HepG2 (cell line): ENCODE data around the gene ABHD1. TPM values are rescaled to one million over a fixed set of nuclear protein-coding genes. Genes with fewer than 3 reads are reported as not detected.

Experiments used
- BATF2 ChIP-seq: sonication (generic); formaldehyde crosslinking; IDR thresholded peaks from 2 replicates; pipeline ENCODE4 v1.8.0; 2022; ENCODE audit warnings: mild to moderate bottlenecking, missing genetic modification reagents, moderate library complexity
- FOSL2 ChIP-seq: sonication (generic); formaldehyde crosslinking; IDR thresholded peaks from 2 replicates; pipeline ENCODE4 v1.4.0; 2020; ENCODE audit warnings: missing genetic modification reagents
- FOXP4 ChIP-seq: sonication (generic); formaldehyde crosslinking; IDR thresholded peaks from 2 replicates; pipeline ENCODE4 v1.4.0; 2020; ENCODE audit warnings: missing genetic modification reagents
- GFI1 ChIP-seq: sonication (generic); formaldehyde crosslinking; IDR thresholded peaks from 2 replicates; pipeline ENCODE4 v1.5.0; 2020; ENCODE audit warnings: missing genetic modification reagents, mild to moderate bottlenecking, borderline replicate concordance
- GMEB2 ChIP-seq: IDR thresholded peaks from 2 replicates; pipeline ENCODE4 v1.6.1; 2016; ENCODE audit warnings: missing biosample characterization, missing genetic modification reagents, low read depth
- HNRNPUL1 ChIP-seq: fragments of 200-400 bp; formaldehyde crosslinking; IDR thresholded peaks from 2 replicates; pipeline ENCODE4 v1.6.1; 2017; ENCODE audit warnings: low read depth, mild to moderate bottlenecking, low read length, moderate library complexity
- KAT7 ChIP-seq: IDR thresholded peaks from 2 replicates; pipeline ENCODE4 v1.6.1; 2018; ENCODE audit warnings: borderline replicate concordance, missing compliant biosample characterization
- KLF15 ChIP-seq: sonication (generic); formaldehyde crosslinking; IDR thresholded peaks from 2 replicates; pipeline ENCODE4 v1.8.1; 2023; ENCODE audit warnings: borderline replicate concordance, mild to moderate bottlenecking, inconsistent platforms, missing genetic modification reagents, mixed read lengths
- MED8 ChIP-seq: sonication (generic); formaldehyde crosslinking; IDR thresholded peaks from 2 replicates; pipeline ENCODE4 v1.8.1; 2023; ENCODE audit warnings: mild to moderate bottlenecking, missing genetic modification reagents; ENCODE audit not compliant: insufficient replicate concordance
- PAF1 ChIP-seq: IDR thresholded peaks from 2 replicates; pipeline ENCODE4 v1.6.1; 2016; ENCODE audit warnings: missing genetic modification reagents, missing compliant biosample characterization
- RBM39 ChIP-seq: fragments of 200-400 bp; formaldehyde crosslinking; IDR thresholded peaks from one replicate; pipeline ENCODE4 v1.6.1; 2018; ENCODE audit warnings: antibody characterized with exemption, mild to moderate bottlenecking, low read depth, low read length; ENCODE audit not compliant: poor library complexity, severe bottlenecking
- SCMH1 ChIP-seq: sonication (generic); formaldehyde crosslinking; IDR thresholded peaks from 2 replicates; pipeline ENCODE4 v1.9.0; 2021; ENCODE audit warnings: missing genetic modification reagents, mild to moderate bottlenecking, borderline replicate concordance
- TCF7 ChIP-seq: sonication (generic); IDR thresholded peaks from 2 replicates; pipeline ENCODE4 v1.6.1; 2016; ENCODE audit warnings: antibody characterized with exemption, low read depth
- ZBTB7A ChIP-seq: sonication (generic); formaldehyde crosslinking; IDR thresholded peaks from 2 replicates; pipeline ENCODE4 v1.8.0; 2022; ENCODE audit warnings: mild to moderate bottlenecking, missing genetic modification reagents
- ZC3H4 ChIP-seq: sonication (generic); formaldehyde crosslinking; IDR thresholded peaks from 2 replicates; pipeline ENCODE4 v1.4.0; 2020; ENCODE audit warnings: missing genetic modification reagents, borderline replicate concordance
- ZFP62 ChIP-seq: sonication (generic); formaldehyde crosslinking; IDR thresholded peaks from 2 replicates; pipeline ENCODE4 v1.4.0; 2020; ENCODE audit warnings: missing genetic modification reagents
- ZNF431 ChIP-seq: sonication (generic); formaldehyde crosslinking; IDR thresholded peaks from 2 replicates; pipeline ENCODE4 v1.9.0; 2022; ENCODE audit warnings: missing genetic modification reagents, low read depth, mild to moderate bottlenecking, borderline replicate concordance
- ZNF703 ChIP-seq: sonication (generic); formaldehyde crosslinking; IDR thresholded peaks from 2 replicates; pipeline ENCODE4 v1.5.1; 2020; ENCODE audit warnings: missing genetic modification reagents, mild to moderate bottlenecking, moderate library complexity, borderline replicate concordance
- ZNF737 ChIP-seq: sonication (generic); formaldehyde crosslinking; IDR thresholded peaks from 2 replicates; pipeline ENCODE4 v1.5.0; 2020; ENCODE audit warnings: missing genetic modification reagents, mild to moderate bottlenecking, borderline replicate concordance
- polyA plus RNA-seq, 8 experiments: library from polyadenylated mRNA; depleted of rRNA in 3 of 8; stranded (reverse) in 7 of 8; unstranded in 1 of 8; fragments of >200 nt; fragmentation: Illumina TruSeq in 4 of 8; extraction: Trizol in 4 of 8; gene quantifications; 2 replicates each; pipeline versions ENCODE4 v1.2.1 to v1.2.3, GENCODE V29; 2011 to 2016; ENCODE audit warnings: low read depth in 4 of 8, missing spikeins in 1 of 8, mixed read lengths in 1 of 8; ENCODE audit not compliant: insufficient read depth in 1 of 8
- total RNA-seq, 5 experiments: library from RNA; depleted of rRNA; stranded (reverse); fragments of >200 nt; fragmentation: Illumina TruSeq; extraction: Trizol; gene quantifications; 2 replicates each; pipeline ENCODE4 v1.2.3, GENCODE V29; 2016; ENCODE audit warnings: low read depth in 1 of 5
- TF ChIP-seq, protein P1 (sequence below), 2 experiments: sonication (generic) in 1 of 2; formaldehyde crosslinking in 1 of 2; IDR thresholded peaks; 2 replicates each; pipeline versions ENCODE4 v1.5.1 to v1.6.1; 2011 to 2020; ENCODE audit warnings: borderline replicate concordance in 1 of 2, low read depth in 1 of 2, low read length in 1 of 2, mild to moderate bottlenecking in 1 of 2, missing genetic modification reagents in 1 of 2, moderate library complexity in 1 of 2

Gene ABHD1
- total and polyA plus RNA-seq, 2 of the 13 experiments (the other 11 are each of a cell fraction or from before 2014, with no cell fraction given) = 0.04 to 0.81 TPM

DNA sequence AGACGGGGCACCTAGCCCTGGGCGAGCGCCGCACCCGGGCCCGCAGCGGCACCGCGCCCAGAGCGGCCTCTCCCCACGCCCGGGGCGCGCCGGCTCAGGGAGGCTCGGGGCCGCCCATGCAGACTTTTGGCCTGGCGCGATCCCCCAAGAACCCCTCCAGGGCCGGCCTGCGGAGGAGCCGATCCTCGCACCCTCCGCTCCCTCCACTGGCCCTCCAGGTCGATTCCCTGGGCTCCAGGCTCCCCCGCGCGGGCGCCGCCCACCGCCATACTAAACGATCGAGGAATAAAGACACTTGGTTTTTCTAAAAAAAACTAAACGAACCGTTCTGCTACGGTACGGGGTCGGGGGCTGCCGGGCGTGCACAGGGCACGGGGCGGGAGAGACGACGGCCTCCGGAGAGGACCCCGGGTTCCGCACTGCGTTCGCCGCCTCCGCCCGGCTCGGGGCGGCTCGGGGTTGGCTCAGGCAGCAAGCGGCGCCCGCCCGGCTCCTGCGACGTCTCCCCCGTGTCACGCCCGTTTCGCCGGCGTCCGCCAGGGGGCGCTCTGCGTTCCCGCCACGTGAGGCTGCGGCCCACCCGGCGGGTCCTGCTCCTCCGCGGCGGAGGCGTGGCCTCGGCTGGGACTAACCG is 37.4 kb upstream of the ABHD1 start (continued):
- TF ChIP-seq, protein P1, sequence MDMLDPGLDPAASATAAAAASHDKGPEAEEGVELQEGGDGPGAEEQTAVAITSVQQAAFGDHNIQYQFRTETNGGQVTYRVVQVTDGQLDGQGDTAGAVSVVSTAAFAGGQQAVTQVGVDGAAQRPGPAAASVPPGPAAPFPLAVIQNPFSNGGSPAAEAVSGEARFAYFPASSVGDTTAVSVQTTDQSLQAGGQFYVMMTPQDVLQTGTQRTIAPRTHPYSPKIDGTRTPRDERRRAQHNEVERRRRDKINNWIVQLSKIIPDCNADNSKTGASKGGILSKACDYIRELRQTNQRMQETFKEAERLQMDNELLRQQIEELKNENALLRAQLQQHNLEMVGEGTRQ (IDR thresholded peaks at IDR 0.05; ENCODE audit: low read depth, low read length) = peak; percentile 51
- TF ChIP-seq, protein P1 (CRISPR knock-in tag; IDR thresholded peaks at IDR 0.05; ENCODE audit: borderline replicate concordance) = no peak
- TF ChIP-seq FOSL2 (peak; percentile 35), ZNF737 (no peak), HNRNPUL1 (no peak), FOXP4 (CRISPR knock-in tag) (peak; percentile 46; the same call in 1 of the 2 replicates), GMEB2 (CRISPR knock-in tag) (0 out of 2 replicates have a peak, but pooled peaks have one; percentile 30), GFI1 (CRISPR knock-in tag) (no peak), ZNF431 (peak; percentile 78; the same call in 1 of the 2 replicates), RBM39 (peak; percentile 32), KAT7 (CRISPR knock-in tag) (peak; percentile 92; the same call in 1 of the 2 replicates), ZC3H4 (CRISPR knock-in tag) (no peak), TCF7 (no peak), PAF1 (no peak), KLF15 (no peak), ZFP62 (CRISPR knock-in tag) (no peak), MED8 (CRISPR knock-in tag) (no peak), SCMH1 (CRISPR knock-in tag) (no peak), ZNF703 (CRISPR knock-in tag) (0 out of 2 replicates have a peak, but pooled peaks have one; percentile 65), ZBTB7A (peak; percentile 21; the same call in 1 of the 2 replicates), BATF2 (CRISPR knock-in tag) (no peak; the same call in 1 of the 2 replicates)
